ENCODE measurements around the gene ADPRHL1.
"Not testable (repeated sequence)": the region's sequence is repeated elsewhere in the genome, so short reads cannot be mapped to it uniquely, and the experiment has no call there.

ADPRHL1 gene

DNA sequence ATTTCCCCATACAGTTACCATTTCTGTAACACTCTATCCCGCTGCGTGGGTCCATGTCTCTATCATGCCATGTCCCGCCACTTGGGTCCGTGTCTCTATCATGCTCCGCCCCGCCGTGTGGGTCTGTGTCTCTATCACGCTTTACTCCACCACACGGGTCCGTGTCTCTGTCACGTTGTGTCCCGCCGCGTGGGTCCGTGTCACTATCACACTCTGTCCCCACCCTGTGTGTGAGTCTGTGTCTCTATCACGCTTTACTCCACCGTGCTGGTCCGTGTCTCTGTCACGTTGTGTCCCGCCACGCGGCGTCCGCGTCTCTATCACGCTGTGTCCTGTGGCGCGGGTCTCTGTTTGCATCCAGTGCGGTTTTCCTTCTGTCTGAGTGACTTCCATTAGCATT lies 11.6 kb downstream of the ADPRHL1 start:
- no peak overlapping the region for H3K4me3 ChIP-seq (ENCODE audit: low read depth, low read length)
- TF ChIP-seq MYC (IDR thresholded peaks at IDR 0.05; ENCODE audit: low read depth, low read length) (no peak), MAX (IDR thresholded peaks at IDR 0.05; ENCODE audit: low read depth, low read length) (no peak), POLR2A (IDR thresholded peaks at IDR 0.05; ENCODE audit: extremely low read depth, insufficient read length) (no peak)
- TF ChIP-seq, protein P1, sequence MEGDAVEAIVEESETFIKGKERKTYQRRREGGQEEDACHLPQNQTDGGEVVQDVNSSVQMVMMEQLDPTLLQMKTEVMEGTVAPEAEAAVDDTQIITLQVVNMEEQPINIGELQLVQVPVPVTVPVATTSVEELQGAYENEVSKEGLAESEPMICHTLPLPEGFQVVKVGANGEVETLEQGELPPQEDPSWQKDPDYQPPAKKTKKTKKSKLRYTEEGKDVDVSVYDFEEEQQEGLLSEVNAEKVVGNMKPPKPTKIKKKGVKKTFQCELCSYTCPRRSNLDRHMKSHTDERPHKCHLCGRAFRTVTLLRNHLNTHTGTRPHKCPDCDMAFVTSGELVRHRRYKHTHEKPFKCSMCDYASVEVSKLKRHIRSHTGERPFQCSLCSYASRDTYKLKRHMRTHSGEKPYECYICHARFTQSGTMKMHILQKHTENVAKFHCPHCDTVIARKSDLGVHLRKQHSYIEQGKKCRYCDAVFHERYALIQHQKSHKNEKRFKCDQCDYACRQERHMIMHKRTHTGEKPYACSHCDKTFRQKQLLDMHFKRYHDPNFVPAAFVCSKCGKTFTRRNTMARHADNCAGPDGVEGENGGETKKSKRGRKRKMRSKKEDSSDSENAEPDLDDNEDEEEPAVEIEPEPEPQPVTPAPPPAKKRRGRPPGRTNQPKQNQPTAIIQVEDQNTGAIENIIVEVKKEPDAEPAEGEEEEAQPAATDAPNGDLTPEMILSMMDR (IDR thresholded peaks at IDR 0.05; ENCODE audit: low read depth, low read length): no peak
- no peak for DNase-seq (ENCODE audit: low read depth)

DNA sequence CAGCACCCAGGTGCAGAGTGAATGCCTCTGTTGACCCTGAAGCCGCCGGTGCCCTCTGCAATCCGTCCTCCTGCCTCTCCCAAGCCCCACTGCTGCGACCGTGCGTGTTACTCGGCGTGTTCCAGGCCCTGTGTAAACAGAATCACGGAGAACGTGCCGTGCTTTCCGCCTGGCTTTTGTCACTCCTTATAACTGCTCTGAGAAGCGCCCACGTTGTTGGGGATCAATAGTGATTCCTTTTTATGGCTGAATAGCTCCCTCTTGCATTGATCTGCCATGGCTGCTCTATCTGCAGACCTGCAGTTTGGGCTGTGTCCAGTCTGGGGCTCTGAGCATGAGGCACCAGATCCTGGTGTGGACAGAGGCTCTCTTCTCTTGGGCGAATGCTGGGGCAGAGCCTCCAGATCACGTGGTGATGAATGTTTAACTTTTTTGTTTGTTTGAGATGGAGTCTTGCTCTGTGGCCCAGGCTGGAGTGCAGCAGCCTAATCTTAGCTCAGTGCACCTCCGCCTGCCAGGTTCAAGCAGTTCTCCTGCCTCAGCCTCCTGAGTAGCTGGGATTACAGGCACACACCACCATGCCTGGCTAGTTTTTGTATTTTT lies 15.8 kb downstream of the ADPRHL1 start:
- no peak overlapping the region for H3K4me3 ChIP-seq (ENCODE audit: low read depth, low read length)
- no peak for DNase-seq (ENCODE audit: low read depth)

DNA sequence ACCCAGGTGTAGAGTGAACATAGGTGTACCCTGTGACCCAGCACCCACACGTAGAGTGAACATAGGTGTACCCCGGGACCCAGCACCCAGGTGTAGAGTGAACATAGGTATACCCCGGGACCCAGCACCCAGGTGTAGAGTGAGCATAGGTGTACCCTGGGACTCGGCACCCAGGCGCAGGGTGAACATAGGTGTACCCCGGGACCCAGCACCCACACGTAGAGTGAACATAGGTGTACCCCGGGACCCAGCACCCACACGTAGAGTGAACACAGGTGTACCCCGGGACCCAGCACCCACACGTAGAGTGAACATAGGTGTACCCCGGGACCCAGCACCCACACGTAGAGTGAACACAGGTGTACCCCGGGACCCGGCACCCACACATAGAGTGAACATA lies 16.4 kb downstream of the ADPRHL1 start:
- H3K4me3 ChIP-seq (ENCODE audit: low read depth, low read length); DNase-seq (ENCODE audit: low read depth): not testable (repeated sequence)

More for the DNA sequence above, 15.8 kb downstream of the ADPRHL1 start:
- TF ChIP-seq POLR2A (IDR thresholded peaks at IDR 0.05; ENCODE audit: extremely low read depth, insufficient read length): no peak

GRCh38 chr13:113435907-113436306 lies 17.4 kb downstream of the ADPRHL1 start:
- DNase-seq (ENCODE audit: low read depth): not testable (repeated sequence)

DNA sequence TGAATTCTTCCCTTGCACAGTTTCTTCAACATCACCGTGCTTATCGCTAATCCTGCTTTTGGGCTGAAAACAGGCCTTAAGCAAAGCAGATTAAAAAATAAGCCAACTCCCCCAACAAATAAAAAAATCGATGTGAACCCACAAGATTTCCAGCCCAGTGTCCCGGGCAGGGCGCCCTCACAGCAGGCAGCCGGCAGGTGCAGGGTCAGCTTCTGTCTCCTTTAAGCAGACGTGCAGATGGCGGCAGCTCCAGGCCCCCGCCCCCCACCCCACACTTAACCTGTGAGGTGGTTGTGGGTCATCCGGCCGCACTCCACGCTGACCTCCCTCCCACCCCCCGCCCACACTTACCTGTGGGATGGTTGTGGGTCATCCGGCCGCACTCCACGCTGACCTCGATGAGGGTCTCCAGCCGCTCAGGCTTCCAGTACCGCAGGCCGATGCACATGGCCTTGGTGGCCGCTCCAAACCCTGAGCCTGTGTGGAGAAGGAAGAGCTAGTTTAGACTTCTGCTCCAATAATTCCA lies 19.8 kb downstream of the ADPRHL1 start:
- no peak for TF ChIP-seq POLR2A (IDR thresholded peaks at IDR 0.05; ENCODE audit: extremely low read depth, insufficient read length)
- TF ChIP-seq MYC (IDR thresholded peaks at IDR 0.05; ENCODE audit: low read depth, low read length): no peak
- TF ChIP-seq, protein P1 (IDR thresholded peaks at IDR 0.05; ENCODE audit: low read depth, low read length): no peak
- TF ChIP-seq MAX (IDR thresholded peaks at IDR 0.05; ENCODE audit: low read depth, low read length): no peak
- no peak for DNase-seq (ENCODE audit: low read depth)
- no peak overlapping the region for H3K4me3 ChIP-seq (ENCODE audit: low read depth, low read length)

More at GRCh38 chr13:113435907-113436306, 17.4 kb downstream of the ADPRHL1 start:
- not testable (repeated sequence) for H3K4me3 ChIP-seq (ENCODE audit: low read depth, low read length)

- H3K4me3 ChIP-seq (ENCODE audit: low read depth, low read length): no peak overlapping the region
- no peak for DNase-seq (ENCODE audit: low read depth)
- TF ChIP-seq MYC (IDR thresholded peaks at IDR 0.05; ENCODE audit: low read depth, low read length) (no peak), MAX (IDR thresholded peaks at IDR 0.05; ENCODE audit: low read depth, low read length) (no peak), POLR2A (IDR thresholded peaks at IDR 0.05; ENCODE audit: extremely low read depth, insufficient read length) (no peak)
- TF ChIP-seq, protein P1 (IDR thresholded peaks at IDR 0.05; ENCODE audit: low read depth, low read length): no peak
Observed at GRCh38 chr13:113432506-113433270, 20.6 kb downstream of the ADPRHL1 start.

DNA sequence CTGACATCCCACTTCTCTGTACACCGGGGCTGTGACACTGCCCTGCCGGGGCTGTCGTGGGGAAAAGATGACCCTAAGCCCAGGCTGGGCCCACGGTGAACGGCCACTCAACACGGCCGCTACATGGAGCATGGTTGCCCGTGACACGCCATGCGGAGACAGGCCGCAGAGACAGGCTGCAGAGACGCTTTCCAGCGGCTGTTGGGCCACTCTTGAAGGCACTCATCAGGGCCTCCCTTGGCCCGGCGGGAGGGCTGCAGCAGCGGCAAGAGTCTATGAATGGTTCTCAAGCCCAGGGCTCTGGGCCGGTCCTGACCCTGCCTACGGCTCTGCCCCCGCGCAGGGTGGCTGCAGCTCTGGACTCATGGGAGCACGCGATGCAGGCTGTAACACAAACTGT lies 22.1 kb downstream of the ADPRHL1 start:
- TF ChIP-seq MAX (IDR thresholded peaks at IDR 0.05; ENCODE audit: low read depth, low read length) (no peak), MYC (IDR thresholded peaks at IDR 0.05; ENCODE audit: low read depth, low read length) (no peak), POLR2A (IDR thresholded peaks at IDR 0.05; ENCODE audit: extremely low read depth, insufficient read length) (no peak)
- TF ChIP-seq, protein P1 (IDR thresholded peaks at IDR 0.05; ENCODE audit: low read depth, low read length): no peak
- H3K4me3 ChIP-seq (ENCODE audit: low read depth, low read length): no peak overlapping the region
- no peak for DNase-seq (ENCODE audit: low read depth)

Data from NB4 (cell line).